Inflammatory macrophage (primary cell): ENCODE data around the gene TMEM163.

Source experiments
- DNase-seq, 2 donors: peaks; one replicate each; pipeline ENCODE4 v3.0.0-alpha.2; 2020 to 2022

TMEM163 gene

DNA sequence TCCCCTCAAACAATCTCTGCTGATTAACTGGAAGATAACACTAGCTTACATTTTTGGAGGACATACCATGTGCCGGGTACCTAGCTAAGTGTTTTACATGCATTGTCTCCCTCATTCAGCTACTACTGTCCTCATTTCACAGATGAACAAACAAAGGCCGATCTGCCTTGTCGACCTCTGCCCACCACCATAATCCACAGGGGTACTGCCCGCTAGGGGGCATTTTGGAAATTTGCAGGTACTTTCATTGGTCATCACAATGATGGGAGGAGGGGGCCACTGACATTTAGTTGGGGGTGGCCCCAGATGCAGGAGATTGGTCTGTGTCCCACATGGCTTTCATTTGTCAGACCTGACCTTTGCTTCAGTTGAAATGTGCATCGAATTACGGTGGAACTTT, 3.9 kb upstream of the TMEM163 start:
- no peak for DNase-seq

DNA sequence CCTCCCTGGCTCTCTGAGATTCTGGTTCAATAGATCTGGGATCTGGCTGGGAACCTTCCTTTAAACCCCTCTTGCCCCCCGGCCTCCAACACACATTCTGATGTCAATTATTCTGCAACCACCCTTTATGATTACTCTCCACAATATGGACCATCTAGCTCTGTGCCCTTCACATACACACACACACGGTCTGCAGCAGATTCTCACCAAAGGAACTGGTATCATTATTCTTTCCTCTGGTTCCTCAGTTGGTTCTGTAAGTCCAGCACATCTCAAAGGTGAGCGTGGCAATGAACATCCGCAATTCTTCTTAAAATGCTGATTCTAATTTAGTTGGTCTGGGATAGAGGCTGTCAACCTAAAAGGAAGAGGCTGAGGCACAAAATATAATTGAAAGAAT, 2.8 kb upstream of the TMEM163 start:
- DNase-seq = no peak

DNA sequence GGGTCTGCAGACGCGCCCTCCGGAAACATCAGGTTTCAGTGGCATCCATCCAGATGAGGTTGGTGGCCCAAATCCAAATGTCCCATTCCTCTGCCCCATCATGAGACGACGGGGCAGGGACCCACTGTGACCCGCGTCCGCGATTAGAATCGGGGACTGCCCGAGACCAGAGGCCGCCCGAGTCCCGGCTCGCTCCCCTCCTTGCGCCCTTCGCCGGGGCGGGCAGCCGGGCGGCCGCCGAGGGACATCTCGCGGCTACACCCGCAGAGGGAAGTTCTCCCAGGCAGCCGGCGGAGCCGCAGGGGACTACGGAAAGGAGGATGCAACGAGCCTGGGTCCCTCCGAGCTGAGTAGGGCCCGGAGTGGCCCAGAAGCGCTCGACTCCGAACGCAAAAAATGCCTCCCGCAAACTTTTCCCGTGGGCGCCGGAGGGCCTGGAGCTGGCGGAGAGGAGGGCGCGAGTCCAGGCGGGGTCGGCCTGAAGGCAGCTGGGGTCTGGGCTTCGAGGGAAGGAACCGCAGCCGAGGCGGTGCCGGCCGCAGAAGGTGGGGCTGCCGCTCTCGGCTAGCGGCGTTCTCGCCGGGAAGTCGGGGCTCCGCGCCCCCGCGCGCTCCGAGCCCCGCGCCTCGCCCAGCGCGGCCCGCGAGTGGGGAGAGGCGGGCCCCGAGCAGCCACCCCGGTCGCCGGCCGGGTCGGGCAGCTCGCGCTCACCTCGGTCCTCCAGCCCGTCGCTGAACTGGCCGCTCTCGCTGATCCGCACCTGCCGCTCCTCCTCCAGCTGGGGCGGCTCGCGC, 580 bp downstream of the TMEM163 start:
- peak; percentile 17 to 39 for DNase-seq

DNA sequence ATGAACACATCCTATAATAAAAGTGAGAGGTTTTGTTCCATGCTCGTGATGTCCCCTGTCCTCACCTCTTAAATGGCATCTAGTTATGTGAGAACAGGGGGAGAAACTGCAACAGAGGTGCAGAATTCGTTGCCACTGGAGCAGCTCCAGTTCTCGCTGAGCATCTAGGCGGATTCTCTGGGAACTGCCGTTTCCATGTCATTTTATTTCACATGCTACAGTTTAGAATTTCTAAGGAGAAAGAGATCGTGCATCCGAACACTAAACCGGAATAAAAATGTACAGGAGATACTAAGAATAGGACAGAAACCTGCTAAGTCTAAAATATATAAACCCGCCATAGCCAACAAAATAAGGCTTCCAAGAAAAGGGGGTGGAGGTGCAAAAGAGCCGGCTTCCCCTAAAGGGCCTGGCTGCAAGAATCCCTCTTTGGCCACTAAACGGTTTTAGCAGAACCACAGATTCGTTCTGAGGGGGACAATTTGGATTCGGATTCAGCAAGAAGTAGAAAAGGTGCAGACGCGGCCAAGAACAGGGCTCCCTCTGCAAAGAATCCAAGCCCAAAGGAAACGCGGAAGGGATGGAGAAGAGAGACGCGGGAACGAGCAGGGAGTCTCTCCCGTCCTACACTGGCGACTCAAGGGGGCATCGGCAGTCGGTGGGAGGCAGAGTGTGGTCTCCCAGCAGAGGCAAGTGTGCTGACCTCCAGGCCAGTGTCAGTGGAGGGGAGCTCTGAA, 1.3 kb downstream of the TMEM163 start:
- DNase-seq = no peak

DNA sequence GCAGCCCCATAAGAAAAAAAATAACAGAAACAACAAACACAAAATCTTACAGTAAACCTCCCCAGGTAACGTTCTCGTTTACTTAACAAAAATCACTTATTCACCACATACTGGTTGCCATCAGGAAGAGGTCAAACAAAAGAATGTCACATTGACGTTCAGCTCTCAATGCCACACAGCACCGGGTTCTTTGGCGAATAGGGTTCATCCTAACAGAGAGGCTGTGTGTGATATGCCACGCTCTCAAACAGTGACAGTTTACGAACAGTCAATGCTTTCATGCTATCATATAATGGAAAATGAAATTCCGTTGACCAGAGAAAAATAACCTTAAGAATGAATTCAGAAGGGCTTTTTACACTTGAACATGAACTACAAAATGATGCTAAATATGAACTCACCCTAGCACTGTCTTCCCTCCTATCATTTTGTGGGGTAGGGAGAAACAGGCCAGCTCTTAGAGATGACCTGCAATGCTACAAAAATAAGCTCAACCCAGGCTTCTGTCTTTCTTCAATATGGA, 2.0 kb downstream of the TMEM163 start:
- DNase-seq = no peak

DNA sequence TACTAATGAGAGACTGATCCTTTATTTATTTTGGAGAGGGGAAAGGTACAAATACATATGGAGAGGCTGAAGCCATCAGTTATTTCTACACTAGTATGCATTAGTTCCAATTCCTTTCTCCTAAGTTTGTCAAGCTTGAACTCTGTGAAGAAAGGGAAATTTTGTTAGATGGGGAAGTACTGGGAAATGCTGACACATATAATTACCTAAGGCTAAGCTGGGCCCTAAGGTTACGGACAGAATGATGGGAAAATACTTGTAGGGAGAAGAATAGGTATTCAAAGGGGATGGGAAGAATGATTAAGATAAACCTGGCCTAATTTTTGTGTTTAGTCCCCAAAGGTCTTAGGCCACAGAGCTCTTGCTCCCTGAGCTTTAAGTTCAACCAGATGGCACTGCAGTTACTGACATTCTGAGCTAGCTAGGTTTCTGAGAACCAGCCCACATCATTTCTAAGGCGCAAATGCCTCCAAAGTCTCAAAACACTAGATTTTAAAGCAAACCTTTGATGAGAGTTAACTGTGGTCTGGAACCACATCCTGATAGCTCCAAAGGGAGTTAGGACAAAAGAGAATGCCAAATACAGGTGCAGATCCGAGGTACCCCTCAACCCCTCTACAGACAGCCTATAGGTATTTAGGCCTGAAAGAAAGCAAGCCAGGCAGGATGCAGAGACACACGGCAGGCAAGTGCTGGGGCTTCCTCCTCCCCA, 2.7 kb downstream of the TMEM163 start:
- DNase-seq = no peak

DNA sequence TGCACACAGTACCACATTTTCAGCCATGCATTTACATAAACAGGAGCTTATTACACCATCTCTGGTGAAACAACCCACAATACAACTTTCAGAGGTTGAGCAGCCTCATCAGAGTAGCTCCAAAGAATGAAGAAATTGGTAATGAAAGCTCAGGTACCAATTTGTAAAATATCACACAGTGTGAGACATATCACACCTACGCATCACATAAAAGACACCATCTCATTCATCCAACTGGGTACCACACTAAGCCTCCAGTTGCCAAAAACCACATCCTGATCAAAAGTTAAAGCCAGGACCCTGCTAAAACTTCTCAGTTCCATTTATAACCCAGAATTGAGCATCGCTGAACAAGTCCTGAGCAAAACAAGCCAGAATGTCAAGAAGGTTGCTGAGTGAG, 4.6 kb downstream of the TMEM163 start:
- DNase-seq = no peak

DNA sequence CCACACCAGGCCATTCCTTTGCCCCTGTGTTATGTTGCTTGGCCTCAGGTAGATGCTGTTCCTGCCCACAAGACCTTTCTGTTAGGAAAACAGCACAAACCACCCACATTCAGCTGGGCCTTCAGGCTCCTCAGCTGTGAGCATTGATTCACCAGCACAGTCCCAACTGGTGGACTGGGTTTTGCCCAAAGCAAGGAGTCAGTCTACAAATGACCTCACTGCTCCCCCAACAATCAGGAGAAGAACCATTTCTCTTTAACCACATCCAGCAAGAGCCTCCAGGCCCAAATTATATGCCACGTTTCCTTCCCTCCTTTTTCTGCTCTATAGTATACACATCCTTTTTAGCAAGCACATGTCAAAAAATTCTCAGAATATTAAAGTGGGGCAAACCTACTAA, 5.2 kb downstream of the TMEM163 start:
- no peak for DNase-seq

DNA sequence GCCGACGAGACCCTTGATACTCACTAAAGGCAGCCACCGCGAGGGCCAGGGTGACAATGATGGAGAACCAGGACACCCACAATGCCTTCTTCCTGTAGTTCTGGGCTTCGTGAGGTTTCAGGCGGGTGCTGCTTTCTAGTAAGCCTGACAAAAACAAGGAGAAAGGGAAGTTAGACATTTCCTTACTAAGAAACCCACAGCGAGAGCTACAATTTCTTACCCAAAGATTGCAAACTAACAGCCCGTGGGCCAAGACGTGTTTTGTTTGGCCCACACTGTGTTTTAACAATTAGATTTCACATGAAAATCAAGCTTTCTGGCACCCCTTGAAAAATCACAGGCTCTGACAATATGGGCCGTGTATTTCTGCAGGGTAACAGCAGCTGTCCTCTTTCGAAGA, 5.6 kb downstream of the TMEM163 start:
- peak; percentile 57 to 64 for DNase-seq

DNA sequence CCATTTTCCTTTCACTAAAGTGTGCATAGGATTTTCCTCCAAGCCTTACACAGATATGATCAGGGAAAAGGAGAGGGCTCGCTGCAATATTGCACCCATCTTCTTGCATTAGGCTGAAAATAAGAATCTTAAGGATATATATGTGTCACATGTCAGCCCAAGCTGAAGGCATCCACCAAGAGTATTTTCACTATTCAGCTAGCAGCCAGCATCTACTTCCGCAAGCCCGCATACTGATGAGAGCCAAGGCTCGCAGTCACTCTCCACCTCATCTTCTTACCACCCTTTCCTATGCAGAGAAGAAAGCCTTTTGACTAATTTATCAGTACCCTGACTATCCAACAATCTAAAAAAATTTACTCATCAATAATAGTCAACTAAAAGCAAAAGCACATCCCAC, 6.1 kb downstream of the TMEM163 start:
- DNase-seq = no peak

- peak; percentile 41 to 50 for DNase-seq
Observed at GRCh38 chr2:134712299-134712698, 6.5 kb downstream of the TMEM163 start.

- DNase-seq = no peak
Observed at GRCh38 chr2:134711692-134712091, 7.1 kb downstream of the TMEM163 start.

DNA sequence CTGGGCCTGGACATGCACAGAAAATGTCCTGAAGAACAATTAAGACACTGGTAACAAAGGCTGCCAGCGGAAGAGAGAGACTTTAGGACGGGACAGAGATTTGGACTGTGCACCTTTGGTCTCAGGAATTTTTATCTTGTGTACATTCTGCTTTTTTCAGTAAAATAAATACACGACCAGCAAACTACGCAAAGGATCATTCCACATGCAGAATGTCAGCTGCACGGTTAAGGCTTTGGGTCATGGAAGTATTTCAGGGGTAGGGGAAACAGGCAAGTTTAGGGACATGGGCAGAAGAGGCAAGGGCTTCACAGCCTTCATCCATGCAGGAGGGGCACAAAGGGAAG, 11.5 kb downstream of the TMEM163 start:
- DNase-seq = no peak

DNA sequence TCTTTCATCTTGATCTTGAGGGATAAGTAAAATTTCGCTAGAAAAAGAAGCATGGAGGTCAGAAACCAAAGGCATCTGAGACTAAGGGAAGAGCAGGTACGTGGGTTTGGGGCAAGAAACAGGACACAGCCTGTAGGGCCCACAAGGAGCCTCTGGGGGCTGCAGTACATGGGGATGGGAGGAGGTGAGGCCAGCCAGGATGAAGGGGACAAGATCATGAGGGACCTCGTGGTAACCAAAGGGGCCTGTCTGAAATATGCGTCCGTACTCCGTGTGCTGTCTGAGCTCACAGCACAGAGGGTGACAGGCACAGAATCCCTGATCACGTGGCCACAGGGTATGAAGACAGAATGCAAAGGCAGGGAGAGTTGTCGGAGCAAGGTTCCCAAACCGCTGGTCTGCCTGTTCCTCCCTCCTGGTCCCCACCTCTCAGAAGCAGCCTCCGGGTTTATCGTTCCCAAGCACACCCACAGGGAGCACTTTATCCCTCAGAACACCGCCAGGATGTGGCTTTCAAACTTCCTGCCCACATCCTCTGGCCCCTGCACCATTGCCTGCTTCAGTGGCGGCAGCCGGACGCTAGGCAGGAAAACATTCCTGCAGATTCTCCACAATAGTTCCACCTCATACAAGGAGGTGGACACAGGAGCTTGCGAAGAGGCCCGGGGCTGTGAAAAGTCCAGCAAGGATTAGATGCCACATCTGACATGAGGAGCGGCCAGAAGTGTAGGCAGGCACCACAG, 12.0 kb downstream of the TMEM163 start:
- DNase-seq = peak in 1 of 2 donors; percentile 18

DNA sequence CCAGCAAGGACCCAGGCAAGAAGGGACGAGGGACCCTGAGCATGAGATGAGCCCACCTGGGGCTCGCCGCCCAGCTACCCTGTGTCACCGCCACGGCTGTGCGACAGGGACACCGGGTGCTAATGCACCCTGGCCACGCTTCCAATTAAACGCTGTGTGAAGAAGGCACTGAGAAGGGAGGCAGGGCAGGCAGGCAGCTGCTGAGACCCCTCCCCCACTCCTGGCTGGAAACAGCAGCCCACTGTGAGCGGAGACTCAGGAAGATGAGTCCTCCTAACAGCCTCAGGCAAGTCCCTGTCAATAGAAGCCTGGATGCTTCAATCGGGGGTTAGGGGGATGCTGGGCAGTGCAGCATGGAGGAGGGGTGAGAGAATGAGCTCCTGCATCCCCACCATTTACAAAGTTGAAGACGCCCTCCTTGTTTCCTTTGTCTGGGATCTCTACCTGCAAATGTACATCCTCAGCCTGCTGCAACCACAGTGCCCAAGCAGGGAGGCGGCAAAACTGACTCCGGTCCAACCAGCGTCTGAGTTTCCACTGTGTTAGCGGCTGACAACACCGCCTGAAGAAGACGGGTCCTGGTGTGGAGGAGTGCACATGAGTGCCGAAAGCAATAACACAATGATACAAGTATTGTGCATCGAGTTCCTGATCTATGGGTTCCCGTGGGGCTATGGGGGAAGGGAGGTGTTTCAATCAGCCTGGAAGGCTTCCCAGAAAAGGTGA, 12.8 kb downstream of the TMEM163 start:
- no peak for DNase-seq

DNA sequence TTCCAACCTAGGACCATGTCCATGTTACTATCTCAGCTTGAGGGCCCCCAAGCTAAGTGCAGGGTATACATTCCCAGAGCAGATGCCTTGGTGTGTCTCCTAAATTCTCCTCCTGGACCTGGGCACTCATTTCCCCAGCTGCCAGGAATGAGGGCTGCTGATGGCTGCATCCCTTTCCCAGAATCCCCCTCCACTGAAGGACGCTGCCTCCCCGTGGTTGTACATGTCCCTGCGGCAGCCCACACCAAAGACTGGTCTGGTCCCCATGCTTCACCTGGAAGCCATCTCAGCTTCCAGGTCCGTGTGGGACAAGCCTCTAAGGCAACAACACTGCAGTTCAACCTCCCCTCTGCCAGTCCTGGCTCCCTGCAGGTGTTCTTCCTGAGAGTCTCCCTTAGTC, 14.6 kb downstream of the TMEM163 start:
- no peak for DNase-seq

DNA sequence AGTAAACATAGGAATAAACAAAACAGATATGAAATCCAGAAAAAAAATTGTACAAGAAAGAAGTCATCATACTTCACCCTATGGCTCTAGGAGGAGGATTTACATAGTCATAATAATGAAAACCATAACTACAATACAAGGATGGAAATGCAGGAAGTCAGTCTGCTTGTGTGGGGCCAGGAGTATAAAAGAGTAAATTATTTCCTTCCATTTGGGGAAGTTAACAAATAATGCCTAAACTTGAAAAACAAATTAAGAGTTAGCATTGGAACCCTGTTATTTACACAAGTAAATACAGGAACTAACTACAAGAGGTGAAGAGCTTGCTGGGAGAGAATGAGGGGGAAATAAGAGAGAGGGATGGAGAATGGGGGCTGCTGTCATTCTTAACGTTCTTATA, 15.4 kb downstream of the TMEM163 start:
- peak in 1 of 2 donors; percentile 17 for DNase-seq

DNA sequence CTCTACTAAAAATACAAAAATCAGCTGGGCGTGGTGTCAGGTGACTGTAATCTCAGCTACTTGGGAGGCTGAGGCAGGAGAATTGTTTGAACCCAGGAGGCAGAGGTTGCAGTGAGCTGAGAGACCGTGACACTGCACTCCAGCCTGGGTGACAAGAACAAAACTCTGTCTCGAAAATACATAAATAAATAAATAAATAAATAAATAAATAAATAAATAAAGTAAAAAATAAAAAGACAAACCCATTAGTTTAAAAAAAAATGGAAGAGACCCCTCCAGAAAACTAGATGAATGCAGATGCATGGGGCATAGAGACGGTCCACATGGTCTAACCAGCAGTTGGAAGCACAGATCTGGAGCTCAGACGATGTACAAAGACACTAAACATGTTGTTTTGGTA, 18.1 kb downstream of the TMEM163 start:
- no peak for DNase-seq

- DNase-seq = no peak
Observed at GRCh38 chr2:134694411-134694810, 24.4 kb downstream of the TMEM163 start.

GRCh38 chr2:134693359-134694330, 25.2 kb downstream of the TMEM163 start:
- DNase-seq = peak; percentile 18 to 22

DNA sequence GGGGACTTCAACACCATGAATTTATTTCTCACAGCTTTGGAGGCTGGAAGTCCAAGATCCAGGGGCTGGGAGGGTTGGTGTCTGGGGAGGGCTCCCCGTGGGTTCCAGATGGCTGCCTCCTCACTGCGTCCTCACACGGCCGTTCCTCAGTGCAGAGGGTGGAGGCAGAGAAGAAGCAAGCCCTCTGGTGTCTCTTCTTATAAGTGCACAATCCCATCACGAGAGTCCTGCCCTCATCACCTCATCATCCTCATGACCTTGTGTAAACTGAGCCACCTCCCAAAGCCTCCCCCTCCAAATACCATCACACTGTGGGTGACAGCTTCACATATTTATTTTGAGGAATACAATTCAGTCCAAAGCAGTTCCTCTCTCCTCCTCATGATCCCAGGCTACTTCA, 26.3 kb downstream of the TMEM163 start:
- DNase-seq = peak in 1 of 2 donors; percentile 29
